Measurements from ENCODE around the gene CYP4F8. TPM values are rescaled to one million over a fixed set of nuclear protein-coding genes. Genes with fewer than 3 reads are reported as not detected.
"Not testable (repeated sequence)": the region's sequence is repeated elsewhere in the genome, so short reads cannot be mapped to it uniquely, and the experiment has no call there.

The CYP4F8 gene
- total and polyA plus RNA-seq, 5 experiments from 2014 or later, result not detected

- POLR2A ChIA-PET, result no interaction called here
- peaks cover 0 to 1% (median 0%) of the 10 kb centered on the region in 9 donors for H3K9me3 Mint-ChIP-seq
- peaks cover 6 to 45% (median 17%) of the 10 kb centered on the region in 5 donors for H3K27me3 Mint-ChIP-seq
- H3K4me1 Mint-ChIP-seq, result peaks cover 0 to 5% (median 3%) of the 10 kb centered on the region in 4 donors
- ATAC-seq (no peak), DNase-seq (no peak)
- H3K27ac Mint-ChIP-seq, result no peak overlapping the region
- no peak overlapping the region for H3K4me3 Mint-ChIP-seq
- no peaks in the 10 kb centered on the region for H3K36me3 Mint-ChIP-seq
Observed at GRCh38 chr19:15640904-15641597, 26.0 kb downstream of the CYP4F8 start.

DNA sequence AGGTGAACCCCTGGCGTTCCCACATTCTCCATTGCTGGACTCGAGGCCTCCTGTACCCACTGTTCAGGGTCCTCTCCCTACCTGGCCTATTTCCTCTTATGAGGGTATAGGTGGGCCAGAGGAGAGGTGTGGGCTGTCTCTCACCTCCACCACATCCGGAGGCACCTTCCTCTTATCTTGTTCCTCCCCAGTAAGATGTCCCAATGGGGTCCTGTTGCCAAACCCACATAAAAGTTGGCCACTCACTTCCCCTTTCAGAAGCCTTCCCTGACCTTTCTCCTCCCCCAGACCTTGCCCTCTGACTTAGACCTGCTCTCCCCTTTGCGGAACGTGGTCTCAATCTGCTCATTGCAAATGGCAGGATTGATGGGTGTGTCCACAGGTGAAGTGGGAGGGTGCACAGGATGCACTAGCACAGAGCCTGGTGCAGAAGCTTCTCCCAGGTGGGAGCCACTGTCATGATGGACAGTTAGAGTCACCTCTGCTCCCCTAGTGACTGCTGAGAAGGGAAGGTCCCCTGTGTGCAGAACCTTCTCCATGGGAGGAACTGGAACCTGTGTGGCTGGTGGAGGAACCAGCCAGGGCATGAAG, 27.0 kb downstream of the CYP4F8 start:
- POLR2A ChIA-PET, result no interaction called here
- DNase-seq (no peak), ATAC-seq (no peak)
- no peaks in the 10 kb centered on the region for H3K36me3 Mint-ChIP-seq
- H3K4me3 Mint-ChIP-seq, result no peak overlapping the region
- peaks cover 0 to 5% (median 3%) of the 10 kb centered on the region in 4 donors for H3K4me1 Mint-ChIP-seq
- peaks cover 0 to 1% (median 0%) of the 10 kb centered on the region in 9 donors for H3K9me3 Mint-ChIP-seq
- peaks cover 10 to 47% (median 17%) of the 10 kb centered on the region in 5 donors for H3K27me3 Mint-ChIP-seq
- H3K27ac Mint-ChIP-seq, result peak overlapping the region in 1 of 10 donors; percentile 40

GRCh38 chr19:15642807-15643206, 27.8 kb downstream of the CYP4F8 start:
- Mint-ChIP-seq H3K4me3 (no peak overlapping the region), H3K27me3 (peaks cover 7 to 43% (median 10%) of the 10 kb centered on the region in 5 donors), H3K27ac (no peak overlapping the region), H3K36me3 (no peaks in the 10 kb centered on the region), H3K4me1 (peaks cover 0 to 5% (median 3%) of the 10 kb centered on the region in 4 donors), H3K9me3 (peaks cover 0 to 1% (median 0%) of the 10 kb centered on the region in 9 donors)
- POLR2A ChIA-PET, result no interaction called here
- no peak for DNase-seq
- no peak for ATAC-seq

DNA sequence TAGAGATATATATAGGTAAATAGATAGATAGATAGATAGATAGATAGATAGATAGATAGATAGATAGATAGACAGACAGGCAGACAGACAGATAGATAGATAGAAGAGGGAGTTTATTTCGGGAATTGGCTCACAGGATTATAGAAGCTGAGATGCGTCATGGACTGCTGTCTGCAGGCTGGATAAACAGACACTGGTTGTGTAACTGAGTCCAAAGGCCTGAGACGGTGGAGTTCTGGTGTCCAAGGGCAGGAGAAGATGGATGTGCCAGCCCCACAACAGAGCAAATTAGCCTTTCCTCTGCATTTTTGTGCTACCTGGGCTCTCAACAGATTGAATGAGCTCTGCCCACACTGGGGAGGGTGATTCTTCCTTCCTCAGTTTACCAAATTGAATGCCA, 28.4 kb downstream of the CYP4F8 start:
- Mint-ChIP-seq H3K36me3 (no peaks in the 10 kb centered on the region), H3K27ac (no peak overlapping the region), H3K4me1 (peaks cover 0 to 5% (median 3%) of the 10 kb centered on the region in 4 donors), H3K4me3 (no peak overlapping the region), H3K27me3 (peaks cover 7 to 41% (median 9%) of the 10 kb centered on the region in 5 donors), H3K9me3 (peaks cover 0 to 1% (median 0%) of the 10 kb centered on the region in 9 donors)
- POLR2A ChIA-PET, result no interaction called here
- ATAC-seq (no peak), DNase-seq (no peak)

- Mint-ChIP-seq H3K9me3 (peaks cover 0 to 1% (median 0%) of the 10 kb centered on the region in 9 donors), H3K27me3 (peaks cover 7 to 41% (median 9%) of the 10 kb centered on the region in 5 donors), H3K4me3 (no peak overlapping the region), H3K4me1 (peaks cover 0 to 5% (median 3%) of the 10 kb centered on the region in 4 donors), H3K27ac (peak overlapping the region in 1 of 10 donors; percentile 53), H3K36me3 (no peaks in the 10 kb centered on the region)
- POLR2A ChIA-PET, result no interaction called here
- no peak for ATAC-seq
- no peak for DNase-seq
Observed at GRCh38 chr19:15644066-15644741, 29.2 kb downstream of the CYP4F8 start.

- Mint-ChIP-seq H3K27ac (no peak overlapping the region), H3K4me1 (peaks cover 0 to 5% (median 3%) of the 10 kb centered on the region in 4 donors), H3K9me3 (peaks cover 0 to 1% (median 0%) of the 10 kb centered on the region in 9 donors), H3K27me3 (peaks cover 7 to 41% (median 9%) of the 10 kb centered on the region in 5 donors), H3K4me3 (no peak overlapping the region), H3K36me3 (no peaks in the 10 kb centered on the region)
- DNase-seq, result no peak
- ATAC-seq, result no peak
- POLR2A ChIA-PET, result no interaction called here
Observed at GRCh38 chr19:15644816-15645215, 29.8 kb downstream of the CYP4F8 start.

DNA sequence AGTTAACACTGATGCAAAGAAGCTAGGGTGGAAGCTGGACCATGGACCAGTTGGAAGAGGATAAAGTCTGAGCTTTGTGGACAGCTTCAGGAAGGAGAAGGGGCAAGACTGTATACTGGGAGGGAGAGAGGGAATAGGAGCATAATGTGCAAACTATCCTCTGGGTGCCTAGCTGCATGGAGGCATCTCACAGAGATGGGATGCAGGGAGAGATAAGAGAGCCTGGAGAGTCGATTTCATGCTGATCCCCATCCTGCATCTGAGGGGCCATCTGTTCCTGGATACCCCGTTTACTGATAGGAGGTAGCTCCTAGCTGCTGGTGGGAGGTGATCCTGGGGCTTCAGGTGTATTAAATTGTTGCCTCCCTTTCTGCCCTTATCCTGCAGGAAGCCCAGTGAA, 34.5 kb downstream of the CYP4F8 start:
- DNase-seq (no peak), ATAC-seq (no peak)
- H3K9me3 Mint-ChIP-seq, result peaks cover 0 to 1% (median 0%) of the 10 kb centered on the region in 9 donors
- H3K36me3 Mint-ChIP-seq, result no peaks in the 10 kb centered on the region
- POLR2A ChIA-PET, result no interaction called here
- H3K27ac Mint-ChIP-seq, result no peak overlapping the region
- H3K4me3 Mint-ChIP-seq, result no peak overlapping the region
- H3K4me1 Mint-ChIP-seq, result no peaks in the 10 kb centered on the region
- peaks cover 23 to 43% (median 35%) of the 10 kb centered on the region in 5 donors for H3K27me3 Mint-ChIP-seq

DNA sequence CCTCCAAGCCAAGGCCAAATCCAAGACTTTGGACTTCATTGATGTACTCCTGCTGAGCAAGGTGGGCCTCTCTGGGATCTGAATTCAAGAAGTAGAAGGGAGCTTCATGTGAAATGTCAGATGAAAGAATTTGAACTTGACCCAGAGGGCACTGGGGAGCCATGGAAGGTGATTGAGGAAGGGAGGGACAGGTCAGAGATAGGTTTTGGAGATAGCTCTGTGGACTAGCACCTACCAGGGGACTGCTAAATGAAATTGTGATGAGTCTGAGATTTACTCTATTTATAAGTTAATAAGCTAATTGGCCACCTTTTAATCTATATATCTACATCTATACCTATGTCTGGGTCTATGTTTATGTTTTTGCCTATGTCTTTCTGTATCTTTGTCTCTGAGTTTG, 35.1 kb downstream of the CYP4F8 start:
- H3K27ac Mint-ChIP-seq, DNase-seq, H3K4me1 Mint-ChIP-seq, POLR2A ChIA-PET, H3K36me3 Mint-ChIP-seq, ATAC-seq, H3K4me3 Mint-ChIP-seq, H3K9me3 Mint-ChIP-seq: not testable (repeated sequence)
- H3K27me3 Mint-ChIP-seq, result peaks cover 28 to 49% (median 40%) of the 10 kb centered on the region in 5 donors

- ATAC-seq (no peak), DNase-seq (no peak)
- Mint-ChIP-seq H3K4me3 (no peak overlapping the region), H3K4me1 (no peaks in the 10 kb centered on the region), H3K36me3 (no peaks in the 10 kb centered on the region), H3K27ac (no peak overlapping the region), H3K27me3 (peaks cover 30 to 54% (median 32%) of the 10 kb centered on the region in 5 donors), H3K9me3 (no peaks in the 10 kb centered on the region)
- POLR2A ChIA-PET, result no interaction called here
Observed at GRCh38 chr19:15651791-15652190, 36.8 kb downstream of the CYP4F8 start.

DNA sequence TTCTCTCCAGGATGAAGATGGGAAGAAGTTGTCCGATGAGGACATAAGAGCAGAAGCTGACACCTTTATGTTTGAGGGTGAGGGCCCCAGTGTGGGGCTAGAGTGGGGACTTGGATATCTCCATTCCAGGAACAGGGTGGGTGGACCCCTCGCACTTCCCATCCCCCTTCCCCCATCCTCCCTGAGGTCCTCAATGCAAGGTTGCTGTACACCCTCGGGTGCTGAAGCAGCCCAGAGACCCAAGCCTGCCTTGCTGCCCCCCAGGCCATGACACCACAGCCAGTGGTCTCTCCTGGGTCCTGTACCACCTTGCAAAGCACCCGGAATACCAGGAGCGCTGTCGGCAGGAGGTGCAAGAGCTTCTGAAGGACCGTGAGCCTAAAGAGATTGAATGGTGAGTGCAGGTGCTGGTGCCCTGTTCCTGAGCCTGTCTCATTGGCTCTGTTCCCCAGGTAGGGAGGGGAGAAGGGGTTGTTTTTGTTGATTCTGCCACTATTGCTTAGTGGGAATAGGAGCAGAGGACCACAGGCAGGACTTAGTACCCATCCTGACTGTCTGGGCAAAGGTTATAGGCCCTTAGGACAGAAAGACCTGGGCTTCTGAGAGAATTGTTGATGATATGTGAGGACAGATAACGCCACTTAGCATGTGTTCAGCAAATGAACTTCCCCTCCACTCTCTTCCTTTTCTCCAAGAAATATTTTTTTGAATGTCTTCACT, 37.7 kb downstream of the CYP4F8 start:
- Mint-ChIP-seq H3K27me3 (peaks cover 35 to 63% (median 36%) of the 10 kb centered on the region in 5 donors), H3K36me3 (no peaks in the 10 kb centered on the region), H3K27ac (no peak overlapping the region), H3K4me3 (no peak overlapping the region), H3K9me3 (no peaks in the 10 kb centered on the region), H3K4me1 (no peaks in the 10 kb centered on the region)
- POLR2A ChIA-PET, result no interaction called here
- no peak for ATAC-seq
- DNase-seq, result no peak

GRCh38 chr19:15656467-15656866, 41.4 kb downstream of the CYP4F8 start:
- Mint-ChIP-seq H3K27me3 (peaks cover 35 to 64% (median 46%) of the 10 kb centered on the region in 5 donors), H3K4me1 (no peaks in the 10 kb centered on the region), H3K27ac (no peak overlapping the region), H3K9me3 (peaks cover 0 to 1% (median 0%) of the 10 kb centered on the region in 9 donors), H3K36me3 (no peaks in the 10 kb centered on the region), H3K4me3 (no peak overlapping the region)
- no peak for DNase-seq
- ATAC-seq, result no peak
- POLR2A ChIA-PET, result no interaction called here

- Mint-ChIP-seq H3K4me1 (no peaks in the 10 kb centered on the region), H3K27me3 (peaks cover 4 to 33% (median 28%) of the 10 kb centered on the region in 5 donors), H3K36me3 (no peaks in the 10 kb centered on the region), H3K9me3 (peaks cover 0 to 5% (median 0%) of the 10 kb centered on the region in 9 donors), H3K4me3 (no peak overlapping the region), H3K27ac (no peak overlapping the region)
- ATAC-seq (no peak), DNase-seq (no peak)
- POLR2A ChIA-PET, result no interaction called here
Observed at GRCh38 chr19:15663247-15663646, 48.2 kb downstream of the CYP4F8 start.
